Panc1 (cell line): ENCODE measurements around the gene PIP4K2C.

ENCODE experiments used
- SIN3A ChIP-seq: IDR thresholded peaks from 2 replicates; pipeline ENCODE4 v1.6.1; 2012; ENCODE audit warnings: low read depth, mild to moderate bottlenecking, low read length, moderate library complexity, borderline replicate concordance; ENCODE audit not compliant: insufficient read depth
- TCF7L2 ChIP-seq: IDR thresholded peaks from 2 replicates; pipeline ENCODE4 v1.6.1; 2011; ENCODE audit warnings: mild to moderate bottlenecking, low read depth, low read length, inconsistent platforms
- TF ChIP-seq, protein P1 (sequence below): fragments of 450-650 bp; IDR thresholded peaks from 2 replicates; pipeline ENCODE4 v1.5.1; 2017; ENCODE audit warnings: mild to moderate bottlenecking

DNA sequence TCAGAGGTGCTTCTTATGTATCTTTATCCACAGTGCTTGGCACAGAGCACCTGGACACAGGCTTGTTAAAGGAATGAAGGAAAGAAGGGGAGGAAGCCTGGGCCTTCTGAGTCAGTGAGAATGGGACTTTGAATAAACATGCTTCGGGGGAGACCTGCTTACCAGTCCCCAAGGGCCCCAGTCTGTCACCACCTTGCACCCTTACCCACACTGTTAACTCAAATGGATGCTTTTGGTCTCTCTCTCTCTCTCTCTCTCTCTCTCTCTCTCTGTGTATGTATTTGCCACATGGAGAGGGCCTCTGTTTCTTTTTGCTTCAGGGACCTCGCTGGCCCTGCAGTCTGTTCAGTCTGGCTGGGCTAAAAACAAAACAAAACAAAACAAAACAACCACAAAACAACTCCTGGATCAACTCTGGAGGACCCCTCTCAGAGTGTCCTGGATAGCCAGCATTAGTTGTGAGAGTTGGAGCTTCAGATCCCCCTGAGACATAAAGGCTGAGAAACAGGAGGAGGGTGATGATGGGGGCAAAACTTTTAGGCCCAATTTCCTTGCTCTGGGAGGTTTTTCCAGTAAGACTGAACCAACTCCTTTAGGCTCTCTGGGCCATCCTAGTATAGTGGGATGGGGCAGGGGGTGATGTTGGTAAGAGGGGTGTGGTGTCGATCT, 39.2 kb upstream of the PIP4K2C start:
- TF ChIP-seq, protein P1, sequence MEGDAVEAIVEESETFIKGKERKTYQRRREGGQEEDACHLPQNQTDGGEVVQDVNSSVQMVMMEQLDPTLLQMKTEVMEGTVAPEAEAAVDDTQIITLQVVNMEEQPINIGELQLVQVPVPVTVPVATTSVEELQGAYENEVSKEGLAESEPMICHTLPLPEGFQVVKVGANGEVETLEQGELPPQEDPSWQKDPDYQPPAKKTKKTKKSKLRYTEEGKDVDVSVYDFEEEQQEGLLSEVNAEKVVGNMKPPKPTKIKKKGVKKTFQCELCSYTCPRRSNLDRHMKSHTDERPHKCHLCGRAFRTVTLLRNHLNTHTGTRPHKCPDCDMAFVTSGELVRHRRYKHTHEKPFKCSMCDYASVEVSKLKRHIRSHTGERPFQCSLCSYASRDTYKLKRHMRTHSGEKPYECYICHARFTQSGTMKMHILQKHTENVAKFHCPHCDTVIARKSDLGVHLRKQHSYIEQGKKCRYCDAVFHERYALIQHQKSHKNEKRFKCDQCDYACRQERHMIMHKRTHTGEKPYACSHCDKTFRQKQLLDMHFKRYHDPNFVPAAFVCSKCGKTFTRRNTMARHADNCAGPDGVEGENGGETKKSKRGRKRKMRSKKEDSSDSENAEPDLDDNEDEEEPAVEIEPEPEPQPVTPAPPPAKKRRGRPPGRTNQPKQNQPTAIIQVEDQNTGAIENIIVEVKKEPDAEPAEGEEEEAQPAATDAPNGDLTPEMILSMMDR: no peak
- no peak for TF ChIP-seq SIN3A
- no peak for TF ChIP-seq TCF7L2
